Measurements from ENCODE around the gene PIP5K1C. TPM values are rescaled to one million over a fixed set of nuclear protein-coding genes. Genes with fewer than 3 reads are reported as not detected.
"Not testable (repeated sequence)": the region's sequence is repeated elsewhere in the genome, so short reads cannot be mapped to it uniquely, and the experiment has no call there.

PIP5K1C gene
- total RNA-seq, 3 donors from 2014 or later: 14.6 to 15.7 (median 15.7) TPM

GRCh38 chr19:3631053-3631861 is 69.0 kb downstream of the PIP5K1C start:
- no peaks in the 10 kb centered on the region for H3K36me3 ChIP-seq
- DNase-seq (ENCODE audit: low spot score in 2 of 2): no peak
- no peak for TF ChIP-seq CTCF (IDR thresholded peaks at IDR 0.05)
- no peak for TF ChIP-seq POLR2AphosphoS5 (IDR thresholded peaks at IDR 0.05)
- no peak for TF ChIP-seq POLR2A (IDR thresholded peaks at IDR 0.05)
- H3K4me3 ChIP-seq: no peak overlapping the region
- H3K4me1 ChIP-seq: no peaks in the 10 kb centered on the region
- intact Hi-C loops (cut with DNase I; ENCODE audit: low total_unique reads): no loop called here
- no peaks in the 10 kb centered on the region for H3K27me3 ChIP-seq
- H3K9me3 ChIP-seq: no peaks in the 10 kb centered on the region
- H3K27ac ChIP-seq: no peak overlapping the region

- intact Hi-C loops (cut with DNase I; ENCODE audit: low total_unique reads); H3K4me3 ChIP-seq; DNase-seq (ENCODE audit: low spot score in 2 of 2); H3K9me3 ChIP-seq; H3K27ac ChIP-seq; H3K36me3 ChIP-seq; H3K27me3 ChIP-seq: not testable (repeated sequence)
- peaks cover 0 to 11% of the 10 kb centered on the region in 2 donors for H3K4me1 ChIP-seq
Measured at GRCh38 chr19:3628766-3629165, 71.5 kb downstream of the PIP5K1C start.

DNA sequence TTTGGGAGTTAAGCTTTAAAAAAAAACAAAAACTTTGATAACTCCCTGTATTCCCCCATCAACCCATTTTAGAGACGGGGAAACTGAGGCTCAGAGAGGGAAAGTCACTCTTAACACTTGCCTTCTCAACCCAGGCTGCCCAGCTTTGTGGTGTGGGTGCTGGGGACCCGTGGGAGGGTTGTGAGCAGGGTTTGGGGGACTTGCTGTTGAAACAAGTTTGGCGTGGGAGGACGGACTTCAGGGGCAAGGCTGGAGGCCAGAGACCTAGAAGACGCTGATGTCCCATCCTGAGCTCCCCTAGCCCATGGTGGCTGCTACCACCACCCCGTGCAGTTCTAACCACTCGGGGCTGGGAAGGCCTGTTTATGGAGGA is 72.9 kb downstream of the PIP5K1C start:
- no peaks in the 10 kb centered on the region for H3K36me3 ChIP-seq
- H3K27me3 ChIP-seq: no peaks in the 10 kb centered on the region
- TF ChIP-seq POLR2A (IDR thresholded peaks at IDR 0.05): no peak
- TF ChIP-seq CTCF (IDR thresholded peaks at IDR 0.05): no peak
- no peak for TF ChIP-seq POLR2AphosphoS5 (IDR thresholded peaks at IDR 0.05)
- intact Hi-C loops (cut with DNase I; ENCODE audit: low total_unique reads): no loop called here
- no peaks in the 10 kb centered on the region for H3K9me3 ChIP-seq
- H3K4me1 ChIP-seq: peaks cover 0 to 11% of the 10 kb centered on the region in 2 donors
- H3K4me3 ChIP-seq: peak overlapping the region in 2 of 3 donors; percentile 95 to 99
- H3K27ac ChIP-seq: peak overlapping the region in 1 of 2 donors; percentile 93
- no peak for DNase-seq (ENCODE audit: low spot score in 2 of 2)

DNA sequence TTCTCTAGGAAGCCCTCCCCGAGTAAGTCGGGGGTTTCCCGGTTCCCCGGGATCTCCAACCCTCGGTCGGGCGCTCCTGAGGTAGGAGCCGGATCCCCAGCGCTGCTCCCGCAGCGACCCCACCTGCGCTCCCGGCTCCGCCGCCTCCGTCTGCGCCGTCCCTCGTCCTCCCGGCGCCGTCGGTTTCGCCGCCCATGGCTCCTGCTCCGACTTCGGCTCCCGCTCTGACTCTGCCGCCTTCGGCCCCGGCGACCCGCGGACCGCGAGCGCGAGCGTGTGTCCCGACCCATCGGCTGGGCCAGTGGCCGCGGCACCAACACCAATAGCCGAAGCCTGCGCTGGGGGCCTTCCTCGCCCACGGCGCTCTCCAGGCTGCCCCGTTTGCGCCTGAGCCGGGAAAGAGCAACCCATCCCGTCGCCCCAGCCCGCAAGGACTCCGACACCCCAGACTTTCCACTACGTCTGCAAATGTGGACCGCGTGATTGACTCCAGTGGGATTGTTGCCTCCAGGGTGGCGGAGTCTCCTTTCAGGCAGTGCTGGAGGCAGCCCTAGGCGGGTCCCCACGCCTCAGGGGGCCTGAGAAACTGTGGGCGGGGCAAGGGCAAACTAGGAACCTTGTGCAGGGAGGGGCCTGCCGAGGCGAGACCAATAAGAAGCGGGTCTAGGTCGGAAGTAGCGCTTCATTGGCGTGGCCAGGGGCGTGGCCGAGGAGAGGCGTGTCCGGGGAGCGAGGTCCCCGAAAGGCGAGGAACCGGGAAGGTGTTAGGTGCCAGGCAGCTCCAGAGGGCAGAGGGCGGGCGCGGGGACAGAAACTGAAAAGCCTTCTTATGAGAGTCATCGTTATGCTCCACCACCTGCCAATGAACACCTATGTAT is 73.6 kb downstream of the PIP5K1C start, which contains the start of gene CACTIN:
TSS of gene CACTIN (minus strand) at position 318 of the 878 bp plus-strand sequence. CDS start at position 290, 28 bp downstream.
- Histone ChIP-seq H3K9me3 (no peaks in the 10 kb centered on the region), H3K4me1 (peaks cover 0 to 11% of the 10 kb centered on the region in 2 donors), H3K4me3 (peak within 1 kb of the TSS; percentile 95 to 100 (median 99)), H3K27ac (peak within 1 kb of the TSS; percentile 93 to 98), H3K36me3 (no peaks in the 10 kb centered on the region), H3K27me3 (no peaks in the 10 kb centered on the region)
- DNase-seq (ENCODE audit: low spot score in 2 of 2): peak; percentile 98 to 99
- TF ChIP-seq CTCF (IDR thresholded peaks at IDR 0.05): no peak
- peak; percentile 94 to 97 (median 94) for TF ChIP-seq POLR2AphosphoS5 (IDR thresholded peaks at IDR 0.05)
- TF ChIP-seq POLR2A (IDR thresholded peaks at IDR 0.05): no peak
- intact Hi-C loops (cut with DNase I; ENCODE audit: low total_unique reads): no loop called here

DNA sequence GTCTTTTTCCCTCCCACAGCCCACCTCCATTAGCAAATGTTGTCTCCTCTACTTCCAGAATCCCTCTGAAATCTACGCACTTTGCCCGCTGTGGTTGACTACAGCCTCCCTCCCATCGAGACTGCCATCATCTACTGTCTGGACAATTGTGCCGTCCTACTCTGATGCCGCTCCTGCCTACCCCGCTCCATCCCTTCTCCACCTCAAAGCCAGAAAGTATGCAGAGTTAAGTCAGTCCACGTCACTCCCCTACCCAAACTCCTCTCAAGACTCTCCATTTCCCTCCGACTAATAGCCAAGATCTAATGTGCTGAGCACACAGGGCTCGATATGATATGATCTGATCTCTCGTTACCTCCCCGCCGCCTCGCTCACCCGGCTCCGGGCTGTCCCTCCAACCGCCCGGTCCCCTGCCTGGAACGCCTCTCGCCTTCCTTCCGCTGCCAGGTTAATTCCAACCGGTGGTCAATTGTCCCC is 74.2 kb downstream of the PIP5K1C start:
- H3K27ac ChIP-seq: peak overlapping the region; percentile 93 to 98
- TF ChIP-seq CTCF (IDR thresholded peaks at IDR 0.05): no peak
- TF ChIP-seq POLR2A (IDR thresholded peaks at IDR 0.05): no peak
- TF ChIP-seq POLR2AphosphoS5 (IDR thresholded peaks at IDR 0.05): no peak
- no peaks in the 10 kb centered on the region for H3K27me3 ChIP-seq
- no peak for DNase-seq (ENCODE audit: low spot score in 2 of 2)
- H3K4me3 ChIP-seq: peak overlapping the region; percentile 95 to 100 (median 99)
- no peaks in the 10 kb centered on the region for H3K36me3 ChIP-seq
- H3K9me3 ChIP-seq: no peaks in the 10 kb centered on the region
- H3K4me1 ChIP-seq: peaks cover 0 to 11% of the 10 kb centered on the region in 2 donors
- intact Hi-C loops (cut with DNase I; ENCODE audit: low total_unique reads): no loop called here

Measured in breast epithelium (tissue), 4 donors.